Peyer's patch (tissue), 4 donors: ENCODE results near the gene RYR1.

ENCODE experiments used
- POLR2A ChIP-seq, 2 donors: fragments of 450-650 bp; IDR thresholded peaks; one replicate each; pipeline ENCODE4 v1.5.1; 2017; ENCODE audit warnings: antibody characterized with exemption in 2 of 2, mild to moderate bottlenecking in 2 of 2, moderate library complexity in 2 of 2
- TF ChIP-seq, protein P1 (sequence below), 6 experiments: fragments of 450-650 bp in 4 of 6; fragments of 200-600 bp in 2 of 6; sonication (generic) in 1 of 6; IDR thresholded peaks; one replicate each; pipeline ENCODE4 v1.5.1; 2017 to 2019; ENCODE audit warnings: antibody characterized with exemption in 6 of 6, mild to moderate bottlenecking in 3 of 6, moderate library complexity in 1 of 6

GRCh38 chr19:38562096-38562495 lies 128.6 kb downstream of the RYR1 start:
- TF ChIP-seq, protein P1, sequence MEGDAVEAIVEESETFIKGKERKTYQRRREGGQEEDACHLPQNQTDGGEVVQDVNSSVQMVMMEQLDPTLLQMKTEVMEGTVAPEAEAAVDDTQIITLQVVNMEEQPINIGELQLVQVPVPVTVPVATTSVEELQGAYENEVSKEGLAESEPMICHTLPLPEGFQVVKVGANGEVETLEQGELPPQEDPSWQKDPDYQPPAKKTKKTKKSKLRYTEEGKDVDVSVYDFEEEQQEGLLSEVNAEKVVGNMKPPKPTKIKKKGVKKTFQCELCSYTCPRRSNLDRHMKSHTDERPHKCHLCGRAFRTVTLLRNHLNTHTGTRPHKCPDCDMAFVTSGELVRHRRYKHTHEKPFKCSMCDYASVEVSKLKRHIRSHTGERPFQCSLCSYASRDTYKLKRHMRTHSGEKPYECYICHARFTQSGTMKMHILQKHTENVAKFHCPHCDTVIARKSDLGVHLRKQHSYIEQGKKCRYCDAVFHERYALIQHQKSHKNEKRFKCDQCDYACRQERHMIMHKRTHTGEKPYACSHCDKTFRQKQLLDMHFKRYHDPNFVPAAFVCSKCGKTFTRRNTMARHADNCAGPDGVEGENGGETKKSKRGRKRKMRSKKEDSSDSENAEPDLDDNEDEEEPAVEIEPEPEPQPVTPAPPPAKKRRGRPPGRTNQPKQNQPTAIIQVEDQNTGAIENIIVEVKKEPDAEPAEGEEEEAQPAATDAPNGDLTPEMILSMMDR (IDR thresholded peaks at IDR 0.05): no peak
- TF ChIP-seq POLR2A (IDR thresholded peaks at IDR 0.05): no peak
